ENCODE results near the gene NDUFS4.

Gene NDUFS4

DNA sequence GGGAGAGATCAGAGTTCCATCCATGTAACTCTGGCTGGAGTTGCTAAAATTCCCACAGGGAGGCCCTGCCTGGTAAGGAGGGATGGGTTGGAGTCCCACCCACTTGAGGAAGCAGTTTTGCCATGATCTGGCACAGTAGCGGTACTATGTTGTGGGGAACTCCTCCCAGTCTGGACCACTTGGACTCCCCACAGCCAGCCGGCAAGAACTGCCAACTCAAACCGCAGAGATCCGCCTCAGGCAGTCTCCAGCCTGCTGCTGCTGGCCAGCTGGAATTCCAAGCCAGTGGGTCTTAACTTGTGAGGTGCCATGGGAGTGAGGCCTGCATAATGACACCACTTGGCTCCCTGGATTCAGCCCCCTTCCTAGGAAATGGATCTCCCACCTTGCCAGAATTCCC is 151.9 kb downstream of the NDUFS4 start:
- no peak overlapping the region for H3K27ac ChIP-seq (ENCODE audit: low read length)
- H3K4me1 ChIP-seq (ENCODE audit: low read length): no peaks in the 10 kb centered on the region
- no peaks in the 10 kb centered on the region for H3K36me3 ChIP-seq (replicated peaks; ENCODE audit: low read depth, low read length)
- H3K4me2 ChIP-seq (ENCODE audit: low read length): no peak overlapping the region
- H3K27me3 ChIP-seq (ENCODE audit: low read depth, low read length): no peaks in the 10 kb centered on the region
- H2AFZ ChIP-seq (ENCODE audit: low read depth, low read length): no peak overlapping the region
- no peaks in the 10 kb centered on the region for H3K79me2 ChIP-seq (ENCODE audit: low read length)
- no peaks in the 10 kb centered on the region for H4K20me1 ChIP-seq (ENCODE audit: insufficient read depth, low read length)
- H3K9ac ChIP-seq (ENCODE audit: low read length): no peak overlapping the region
- H3K9me3 ChIP-seq (ENCODE audit: insufficient read depth, low read length): no peaks in the 10 kb centered on the region
- H3K4me3 ChIP-seq (ENCODE audit: low read length): no peak overlapping the region
- TF ChIP-seq, protein P1, sequence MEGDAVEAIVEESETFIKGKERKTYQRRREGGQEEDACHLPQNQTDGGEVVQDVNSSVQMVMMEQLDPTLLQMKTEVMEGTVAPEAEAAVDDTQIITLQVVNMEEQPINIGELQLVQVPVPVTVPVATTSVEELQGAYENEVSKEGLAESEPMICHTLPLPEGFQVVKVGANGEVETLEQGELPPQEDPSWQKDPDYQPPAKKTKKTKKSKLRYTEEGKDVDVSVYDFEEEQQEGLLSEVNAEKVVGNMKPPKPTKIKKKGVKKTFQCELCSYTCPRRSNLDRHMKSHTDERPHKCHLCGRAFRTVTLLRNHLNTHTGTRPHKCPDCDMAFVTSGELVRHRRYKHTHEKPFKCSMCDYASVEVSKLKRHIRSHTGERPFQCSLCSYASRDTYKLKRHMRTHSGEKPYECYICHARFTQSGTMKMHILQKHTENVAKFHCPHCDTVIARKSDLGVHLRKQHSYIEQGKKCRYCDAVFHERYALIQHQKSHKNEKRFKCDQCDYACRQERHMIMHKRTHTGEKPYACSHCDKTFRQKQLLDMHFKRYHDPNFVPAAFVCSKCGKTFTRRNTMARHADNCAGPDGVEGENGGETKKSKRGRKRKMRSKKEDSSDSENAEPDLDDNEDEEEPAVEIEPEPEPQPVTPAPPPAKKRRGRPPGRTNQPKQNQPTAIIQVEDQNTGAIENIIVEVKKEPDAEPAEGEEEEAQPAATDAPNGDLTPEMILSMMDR (IDR thresholded peaks at IDR 0.05; ENCODE audit: low read depth, low read length): no peak
- TF ChIP-seq EZH2phosphoT487 (IDR thresholded peaks at IDR 0.05; ENCODE audit: low read depth): no peak

DNA sequence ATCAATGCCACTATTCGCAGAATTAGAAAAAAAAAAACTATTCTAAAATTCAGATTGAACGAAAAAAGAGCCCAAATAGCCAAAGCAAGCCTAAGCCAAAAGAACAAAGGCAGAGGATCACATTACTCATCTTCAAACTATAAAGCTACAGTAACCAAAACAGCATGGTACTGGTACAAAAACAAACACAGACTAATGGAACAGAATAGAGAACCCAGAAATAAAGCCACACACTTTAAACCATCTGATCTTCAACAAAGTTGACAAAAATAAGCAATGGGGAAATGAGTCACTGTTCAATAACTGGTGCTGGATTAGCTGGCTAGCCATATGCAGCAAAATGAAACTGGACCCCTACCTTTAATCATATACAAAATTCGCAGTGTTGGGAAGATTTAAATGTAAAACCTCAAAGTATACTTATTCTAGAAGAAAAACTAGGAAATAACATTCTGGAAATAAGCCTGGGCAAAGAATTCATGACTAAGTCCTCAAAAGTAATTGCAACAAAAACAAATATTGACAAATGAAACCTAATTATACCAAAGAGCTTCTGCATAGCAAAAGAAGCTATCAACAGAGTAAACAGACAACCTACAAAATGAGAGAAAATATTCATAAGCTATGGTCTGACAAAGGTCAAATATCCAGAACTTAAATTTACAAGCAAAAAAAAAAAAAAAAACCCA is 153.7 kb downstream of the NDUFS4 start:
- Histone ChIP-seq H3K79me2 (ENCODE audit: low read length) (no peaks in the 10 kb centered on the region), H3K9me3 (ENCODE audit: insufficient read depth, low read length) (no peaks in the 10 kb centered on the region), H3K27me3 (ENCODE audit: low read depth, low read length) (no peaks in the 10 kb centered on the region), H3K4me1 (ENCODE audit: low read length) (no peaks in the 10 kb centered on the region), H3K4me3 (ENCODE audit: low read length) (no peak overlapping the region), H3K9ac (ENCODE audit: low read length) (no peak overlapping the region), H4K20me1 (ENCODE audit: insufficient read depth, low read length) (no peaks in the 10 kb centered on the region), H3K4me2 (ENCODE audit: low read length) (no peak overlapping the region), H3K36me3 (replicated peaks; ENCODE audit: low read depth, low read length) (no peaks in the 10 kb centered on the region), H3K27ac (ENCODE audit: low read length) (no peak overlapping the region), H2AFZ (ENCODE audit: low read depth, low read length) (no peak overlapping the region)
- TF ChIP-seq, protein P1 (IDR thresholded peaks at IDR 0.05; ENCODE audit: low read depth, low read length): no peak
- no peak for TF ChIP-seq EZH2phosphoT487 (IDR thresholded peaks at IDR 0.05; ENCODE audit: low read depth)

DNA sequence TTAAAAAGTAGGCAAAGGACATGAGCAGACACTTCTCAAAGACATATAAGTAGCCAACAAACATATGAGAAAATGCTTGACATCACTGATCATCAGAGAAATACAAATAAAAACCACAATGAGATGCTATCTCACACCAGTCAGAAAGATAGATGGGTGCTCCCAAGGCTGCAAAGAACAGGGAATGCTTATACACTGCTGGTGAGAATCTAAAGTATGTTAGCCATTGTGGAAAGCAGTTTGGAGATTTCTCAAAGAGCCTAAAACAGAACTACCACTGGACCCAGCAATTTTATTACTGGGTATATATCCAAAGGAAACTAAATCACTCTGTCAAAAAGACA is 154.2 kb downstream of the NDUFS4 start:
- TF ChIP-seq, protein P1 (IDR thresholded peaks at IDR 0.05; ENCODE audit: low read depth, low read length): no peak
- TF ChIP-seq EZH2phosphoT487 (IDR thresholded peaks at IDR 0.05; ENCODE audit: low read depth): no peak
- no peaks in the 10 kb centered on the region for H3K36me3 ChIP-seq (replicated peaks; ENCODE audit: low read depth, low read length)

DNA sequence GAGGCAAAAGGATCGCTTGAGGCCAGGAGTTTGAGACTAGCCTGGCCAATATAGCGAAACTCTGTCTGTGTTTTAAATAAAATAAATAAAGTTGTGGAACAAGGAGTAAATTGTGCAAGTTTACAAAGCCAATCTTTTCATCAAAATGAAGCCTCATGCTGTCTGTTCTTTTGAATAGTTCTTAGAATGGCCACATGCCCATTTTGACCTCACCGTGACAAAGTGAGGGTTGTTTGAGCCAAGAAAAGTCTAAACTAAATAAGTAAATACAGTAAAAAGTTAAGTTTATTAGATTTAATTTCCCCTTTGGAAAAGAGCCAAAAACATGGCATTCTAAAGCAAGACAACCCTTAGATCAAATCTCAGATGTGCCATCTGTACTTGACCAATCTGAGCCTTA is 165.7 kb downstream of the NDUFS4 start:
- Histone ChIP-seq H3K4me2 (ENCODE audit: low read length) (no peak overlapping the region), H3K9ac (ENCODE audit: low read length) (no peak overlapping the region), H4K20me1 (ENCODE audit: insufficient read depth, low read length) (no peaks in the 10 kb centered on the region), H3K27me3 (ENCODE audit: low read depth, low read length) (no peaks in the 10 kb centered on the region), H3K4me3 (ENCODE audit: low read length) (no peak overlapping the region), H3K36me3 (replicated peaks; ENCODE audit: low read depth, low read length) (no peaks in the 10 kb centered on the region), H3K27ac (ENCODE audit: low read length) (no peak overlapping the region), H3K79me2 (ENCODE audit: low read length) (no peaks in the 10 kb centered on the region), H3K4me1 (ENCODE audit: low read length) (peaks cover 5% of the 10 kb centered on the region), H3K9me3 (ENCODE audit: insufficient read depth, low read length) (no peaks in the 10 kb centered on the region), H2AFZ (ENCODE audit: low read depth, low read length) (no peak overlapping the region)
- no peak for TF ChIP-seq EZH2phosphoT487 (IDR thresholded peaks at IDR 0.05; ENCODE audit: low read depth)
- TF ChIP-seq, protein P1 (IDR thresholded peaks at IDR 0.05; ENCODE audit: low read depth, low read length): no peak

More for the DNA sequence above, 154.2 kb downstream of the NDUFS4 start:
- no peak overlapping the region for H3K27ac ChIP-seq (ENCODE audit: low read length)
- H3K4me3 ChIP-seq (ENCODE audit: low read length): no peak overlapping the region
- no peak overlapping the region for H3K4me2 ChIP-seq (ENCODE audit: low read length)
- no peaks in the 10 kb centered on the region for H3K9me3 ChIP-seq (ENCODE audit: insufficient read depth, low read length)
- no peaks in the 10 kb centered on the region for H4K20me1 ChIP-seq (ENCODE audit: insufficient read depth, low read length)
- no peaks in the 10 kb centered on the region for H3K79me2 ChIP-seq (ENCODE audit: low read length)
- no peaks in the 10 kb centered on the region for H3K27me3 ChIP-seq (ENCODE audit: low read depth, low read length)
- H2AFZ ChIP-seq (ENCODE audit: low read depth, low read length): no peak overlapping the region
- no peaks in the 10 kb centered on the region for H3K4me1 ChIP-seq (ENCODE audit: low read length)
- no peak overlapping the region for H3K9ac ChIP-seq (ENCODE audit: low read length)

All from OCI-LY3 (cell line).